NCI-H2196 treated with DMSO at 0.1 percent for 48 hours (cell line): ENCODE measurements around the gene PHF24.
"Not testable (repeated sequence)": the region's sequence is repeated elsewhere in the genome, so short reads cannot be mapped to it uniquely, and the experiment has no call there.

ENCODE experiments used
- DNase-seq: peaks from one replicate; lab custom pipeline; 2025; ENCODE audit not compliant: unreplicated experiment; lab: John Stamatoyannopoulos, UW

The PHF24 gene

GRCh38 chr9:34957492-34958410 lies at the start of gene PHF24:
PHF24 (plus strand) TSS chr9:34958285; CDS start chr9:34971299, 13,014 bp downstream.
- DNase-seq = no peak

GRCh38 chr9:34927061-34927460 lies 31.0 kb upstream of the PHF24 start:
- no peak for DNase-seq

- DNase-seq = no peak
Observed at GRCh38 chr9:34928921-34929320, 29.2 kb upstream of the PHF24 start.

GRCh38 chr9:34929506-34930102 lies 28.5 kb upstream of the PHF24 start:
- no peak for DNase-seq

GRCh38 chr9:34939989-34940388 lies 18.1 kb upstream of the PHF24 start:
- not testable (repeated sequence) for DNase-seq

GRCh38 chr9:34948451-34948850 lies 9.6 kb upstream of the PHF24 start:
- no peak for DNase-seq

DNA sequence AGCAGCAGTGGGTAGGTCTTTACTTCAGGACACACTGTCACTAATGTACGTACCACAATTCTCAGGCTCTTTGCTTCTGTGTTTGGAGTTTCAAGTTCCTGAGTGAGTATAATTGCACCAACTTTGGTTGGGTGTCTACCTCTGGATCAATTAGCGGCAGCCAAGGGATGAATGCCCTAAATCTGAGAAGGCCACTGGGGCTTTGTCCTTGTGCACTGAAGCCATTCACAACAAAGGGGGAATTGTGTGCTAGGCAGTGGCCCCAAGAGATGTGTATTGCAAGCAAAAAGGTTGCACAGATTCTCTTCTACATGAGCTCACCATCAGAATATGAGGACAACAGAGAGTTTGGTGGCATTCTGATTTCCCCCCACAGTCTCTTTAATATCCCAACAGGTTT lies 3.9 kb upstream of the PHF24 start:
- DNase-seq = no peak

DNA sequence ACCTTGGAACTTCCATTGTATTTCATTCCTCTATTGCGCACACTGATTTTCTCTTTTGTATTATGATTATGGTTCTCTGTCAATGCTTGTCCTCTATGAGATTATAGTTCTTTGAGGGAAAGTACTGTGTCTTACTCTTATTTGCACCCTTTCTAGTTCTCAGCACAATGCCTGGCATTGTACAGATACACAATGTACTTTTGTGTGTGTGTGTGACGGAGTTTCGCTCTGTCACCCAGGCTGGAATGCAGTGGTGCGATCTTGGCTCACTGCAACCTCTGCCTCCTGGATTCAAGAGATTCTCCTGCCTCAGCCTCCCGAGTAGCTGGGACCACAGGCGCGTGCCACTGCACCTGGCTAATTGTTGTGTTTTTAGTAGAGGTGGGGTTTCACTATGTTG lies 2.0 kb upstream of the PHF24 start:
- DNase-seq = not testable (repeated sequence)

DNA sequence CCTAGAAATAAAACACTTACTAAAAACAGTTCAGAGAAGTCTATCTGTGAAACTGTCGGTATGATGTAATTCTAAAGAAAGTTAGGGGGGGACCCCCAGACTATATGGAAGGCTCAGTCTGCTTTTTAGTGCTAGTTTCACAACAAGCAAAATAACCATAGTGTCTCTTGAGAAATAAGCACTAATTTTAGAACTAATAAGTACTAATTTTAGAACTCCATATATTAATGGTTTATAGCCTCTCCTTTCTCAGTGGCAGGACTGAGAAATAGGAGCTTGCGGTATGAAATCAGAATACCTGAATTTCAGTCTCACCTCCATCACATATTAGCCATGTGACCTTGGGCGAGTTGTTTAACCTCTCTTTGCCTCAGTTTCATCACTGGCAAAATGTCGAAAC lies 1.4 kb upstream of the PHF24 start:
- DNase-seq = no peak

DNA sequence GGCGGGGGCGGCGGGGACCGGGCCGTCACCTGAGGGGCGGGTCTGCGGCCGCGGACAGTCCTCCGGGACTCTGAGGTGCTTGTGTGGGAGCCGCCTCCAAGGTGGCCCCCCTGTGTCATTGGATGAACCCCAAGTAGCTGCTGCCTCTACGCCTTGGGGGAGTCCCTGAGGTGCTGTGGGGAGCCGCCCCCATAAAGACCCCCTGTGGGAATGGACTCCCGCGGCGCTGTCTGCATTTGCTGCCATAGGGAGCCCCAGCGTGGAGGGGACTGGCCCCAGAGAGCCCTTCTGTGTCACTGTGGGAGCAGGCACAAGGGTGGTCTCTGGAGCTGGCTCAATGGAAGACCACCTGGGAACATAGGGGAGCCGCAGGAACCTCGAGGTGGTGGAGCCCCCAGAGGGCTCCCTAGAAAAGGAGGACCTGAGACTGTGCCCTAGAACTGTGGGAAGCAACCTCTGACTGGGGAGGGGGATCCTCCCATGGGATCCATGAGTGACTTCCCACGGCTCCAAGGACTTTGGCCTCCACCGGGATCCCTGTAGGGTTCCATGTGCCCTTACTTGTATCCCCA lies 412 bp downstream of the PHF24 start:
- DNase-seq = no peak

DNA sequence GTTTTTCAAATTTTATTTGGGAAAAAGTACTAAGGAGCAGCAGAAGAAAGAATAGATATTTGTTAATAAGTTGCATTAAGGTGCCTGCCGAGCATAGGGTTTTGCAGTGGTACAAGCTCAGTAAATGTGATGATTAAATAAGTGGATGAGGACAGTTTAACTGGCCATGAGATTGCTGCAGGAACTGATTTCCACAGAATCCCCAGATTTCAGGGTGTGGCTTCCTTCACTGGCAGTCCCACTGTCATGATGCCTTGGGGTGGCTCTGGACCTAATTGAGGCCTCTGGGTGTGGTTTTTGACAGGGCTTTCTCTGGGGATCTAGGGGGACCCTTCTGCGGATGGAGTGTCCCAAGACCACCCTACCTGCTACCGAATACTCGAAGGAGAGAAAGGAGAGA lies 1.4 kb downstream of the PHF24 start:
- DNase-seq = no peak

DNA sequence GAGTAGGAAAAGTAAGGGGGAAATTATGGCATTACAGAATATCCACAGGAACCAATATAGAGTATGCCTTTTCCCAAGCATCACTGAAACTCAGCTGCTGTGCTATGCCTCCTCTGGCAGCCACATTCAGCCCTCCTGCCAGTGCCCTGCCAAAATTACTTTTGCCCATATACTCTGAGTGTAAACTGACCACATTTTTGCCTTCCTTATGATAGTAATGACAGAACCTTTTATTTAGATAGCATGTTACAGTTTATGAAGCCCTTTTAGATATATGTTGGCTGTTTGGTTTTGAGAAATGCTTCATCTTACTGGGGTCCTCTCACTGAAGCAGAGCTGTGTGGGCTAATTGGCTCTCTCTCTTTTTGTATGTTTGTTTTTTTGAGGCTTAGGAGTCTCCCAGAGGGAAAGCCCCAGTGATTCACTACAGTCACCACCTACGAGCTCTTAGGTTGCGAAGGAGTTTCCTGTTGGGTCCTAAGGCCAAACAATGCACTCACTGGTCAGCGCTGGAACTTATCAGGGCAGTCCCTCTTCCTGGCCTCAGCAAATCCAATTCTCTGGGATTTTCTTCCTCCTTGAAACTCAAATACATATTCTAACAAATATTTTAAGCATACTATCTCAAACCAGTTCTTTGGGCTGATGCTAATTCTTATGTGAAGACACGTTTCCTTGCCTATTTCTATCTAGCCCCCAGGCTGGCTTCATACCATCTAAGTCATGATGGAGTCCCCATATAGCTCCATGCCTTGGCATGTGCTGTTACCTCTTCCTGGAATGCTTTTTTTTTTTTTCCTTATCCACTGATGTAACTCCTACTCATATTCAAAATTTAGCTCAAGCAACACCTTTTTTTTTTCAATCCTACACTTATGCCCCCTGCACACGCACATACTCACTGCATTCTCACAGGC lies 3.7 kb downstream of the PHF24 start:
- no peak for DNase-seq

- no peak for DNase-seq
Observed at GRCh38 chr9:34962546-34962945, 4.5 kb downstream of the PHF24 start.

GRCh38 chr9:34963552-34963951 lies 5.5 kb downstream of the PHF24 start:
- no peak for DNase-seq

GRCh38 chr9:34964458-34964857 lies 6.4 kb downstream of the PHF24 start:
- no peak for DNase-seq

DNA sequence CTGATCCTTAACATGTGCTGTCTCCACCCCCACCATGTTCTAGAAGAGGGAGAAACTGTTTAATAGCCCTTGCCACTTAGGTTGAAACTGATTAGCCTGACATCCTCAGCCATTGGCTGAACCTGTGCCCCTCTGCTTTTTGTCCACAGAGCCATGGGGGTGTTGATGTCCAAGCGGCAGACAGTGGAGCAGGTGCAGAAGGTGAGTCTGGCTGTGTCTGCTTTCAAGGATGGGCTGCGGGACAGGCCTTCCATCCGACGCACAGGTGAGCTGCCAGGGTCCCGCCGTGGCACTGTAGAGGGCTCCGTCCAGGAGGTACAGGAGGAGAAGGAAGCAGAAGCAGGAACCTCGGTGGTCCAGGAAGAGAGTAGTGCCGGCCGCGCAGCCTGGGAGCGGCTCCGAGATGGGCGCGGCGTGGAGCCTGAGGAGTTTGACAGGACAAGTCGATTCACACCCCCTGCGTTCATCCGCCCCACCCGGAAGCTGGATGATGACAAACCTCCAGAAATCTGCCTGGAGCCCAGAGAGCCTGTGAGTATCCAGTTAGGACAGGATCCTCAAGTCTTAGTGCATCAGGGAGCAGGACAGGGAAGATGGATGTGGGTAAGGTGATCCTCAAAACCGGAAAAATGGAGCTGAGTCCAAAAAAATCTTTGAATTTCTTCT lies 13.2 kb downstream of the PHF24 start:
- no peak for DNase-seq

- no peak for DNase-seq
Observed at GRCh38 chr9:34974664-34975063, 16.6 kb downstream of the PHF24 start.

GRCh38 chr9:34976441-34976840 lies 18.4 kb downstream of the PHF24 start:
- no peak for DNase-seq

GRCh38 chr9:34976992-34977391 lies 18.9 kb downstream of the PHF24 start:
- DNase-seq = no peak

GRCh38 chr9:34980181-34980761 lies 22.2 kb downstream of the PHF24 start:
- no peak for DNase-seq
